HepG2 (cell line): ENCODE data around the gene THRA. TPM values are rescaled to one million over a fixed set of nuclear protein-coding genes. Genes with fewer than 3 reads are reported as not detected.

Source experiments
- ATAC-seq: fragments of 200-7000 bp; cut with Tn5 transposase; 3 replicates; pipeline ENCODE4 v1.9.1; 2020; ENCODE audit warnings: mild to moderate bottlenecking, moderate library complexity
- BruUV-seq: library from RNA; stranded (reverse); fragments of 400-500 nt; replicated peaks from 2 replicates; lab custom pipeline; 2021; lab: Mats Ljungman, UMichigan
- CTCF ChIA-PET: fragments of 300-600 bp; formaldehyde crosslinking; extraction: SDS; loops from one replicate; lab custom pipeline; 2021; ENCODE audit warnings: low total read pairs, inconsistent platforms, low intra/inter-chr PET ratio; lab: Yijun Ruan, JAX
- POLR2A ChIA-PET: fragments of 350-600 bp; sonication (Branson Sonifier 250); formaldehyde crosslinking; loops from one replicate; lab custom pipeline; 2020; ENCODE audit warnings: antibody characterized with exemption, inconsistent platforms; lab: Yijun Ruan, JAX
- DNase-seq: peaks from one replicate; pipeline ENCODE4 v3.0.0-alpha.2; 2015; ENCODE audit warnings: low spot score
- FAIRE-seq: peaks from 3 replicates; lab custom pipeline; 2011; peaks lifted over from hg19 to GRCh38; lab: Jason Lieb, UNC
- H2AFZ ChIP-seq: one replicate; pipeline ENCODE4 v1.6.1; 2011; ENCODE audit warnings: low read length, inconsistent platforms
- H3K27ac ChIP-seq: fragments of 300-600 bp; 3 replicates; pipeline ENCODE4 v1.8.0; 2011; ENCODE audit warnings: mixed run types, mild to moderate bottlenecking, mixed read lengths, low read length, inconsistent platforms; ENCODE audit not compliant: insufficient read depth; ENCODE audit errors: extremely low read length
- H3K27me3 ChIP-seq, 2 experiments: fragments of 200-600 bp in 1 of 2; 2 replicates in 1 of 2; 3 replicates in 1 of 2; pipeline versions ENCODE4 v1.6.0 to v1.8.0; 2011; ENCODE audit warnings: low read length in 2 of 2, mild to moderate bottlenecking in 2 of 2, moderate library complexity in 2 of 2, inconsistent platforms in 1 of 2; ENCODE audit not compliant: insufficient read depth in 2 of 2, control insufficient read depth in 1 of 2
- H3K36me3 ChIP-seq, 2 experiments: fragments of 200-600 bp in 1 of 2; replicated peaks in 1 of 2; 2 replicates in 1 of 2; 3 replicates in 1 of 2; pipeline versions ENCODE4 v1.5.1 to v1.8.0; 2011; ENCODE audit warnings: low read length in 2 of 2, inconsistent platforms in 1 of 2; ENCODE audit not compliant: insufficient read depth in 2 of 2, control insufficient read depth in 1 of 2
- H3K4me1 ChIP-seq: 2 replicates; pipeline ENCODE4 v1.5.1; 2012; ENCODE audit warnings: low read length, inconsistent platforms; ENCODE audit not compliant: insufficient read depth
- H3K4me2 ChIP-seq: 2 replicates; pipeline ENCODE4 v1.6.0; 2011; ENCODE audit warnings: low read depth, low read length, inconsistent platforms
- H3K4me3 ChIP-seq, 3 experiments: fragments of 200-600 bp in 1 of 3; sonication (generic), shearing (Covaris generic) in 1 of 3; replicated peaks in 1 of 3; 2 replicates each; pipeline ENCODE4 v1.5.1; 2011 to 2016; ENCODE audit warnings: low read length in 3 of 3, inconsistent platforms in 2 of 3, low read depth in 2 of 3, mild to moderate bottlenecking in 2 of 3, control low read depth in 1 of 3, mixed read lengths in 1 of 3; ENCODE audit not compliant: insufficient read depth in 1 of 3
- H3K79me2 ChIP-seq: one replicate; pipeline ENCODE4 v1.6.1; 2011; ENCODE audit warnings: low read length, inconsistent platforms; ENCODE audit not compliant: insufficient read depth
- H3K9ac ChIP-seq: 2 replicates; pipeline ENCODE4 v1.6.0; 2011; ENCODE audit warnings: mild to moderate bottlenecking, low read depth, low read length, inconsistent platforms; ENCODE audit not compliant: insufficient read depth
- H3K9me3 ChIP-seq: 2 replicates; pipeline ENCODE4 v1.5.1; 2012; ENCODE audit warnings: mild to moderate bottlenecking, low read length
- H4K20me1 ChIP-seq: 2 replicates; pipeline ENCODE4 v1.6.0; 2011; ENCODE audit warnings: inconsistent platforms, mild to moderate bottlenecking, low read length, moderate library complexity; ENCODE audit not compliant: insufficient read depth
- HDAC1 ChIP-seq: sonication (generic); formaldehyde crosslinking; IDR thresholded peaks from 2 replicates; pipeline ENCODE4 v1.5.1; 2020; ENCODE audit warnings: mild to moderate bottlenecking, missing genetic modification reagents
- HMGXB3 ChIP-seq: sonication (generic); formaldehyde crosslinking; IDR thresholded peaks from 2 replicates; pipeline ENCODE4 v1.4.0; 2020; ENCODE audit warnings: missing genetic modification reagents, borderline replicate concordance
- HNF1A ChIP-seq, 2 experiments: sonication (generic) in 1 of 2; formaldehyde crosslinking in 1 of 2; IDR thresholded peaks; 2 replicates each; pipeline versions ENCODE4 v1.4.0 to v1.6.1; 2016 to 2020; ENCODE audit warnings: borderline replicate concordance in 1 of 2, low read depth in 1 of 2, mild to moderate bottlenecking in 1 of 2, missing genetic modification reagents in 1 of 2
- NCOR1 ChIP-seq: fragments of 200-600 bp; sonication (generic); IDR thresholded peaks from 2 replicates; pipeline ENCODE4 v1.7.0; 2017; ENCODE audit warnings: antibody characterized with exemption, low read length, borderline replicate concordance
- ZNF280D ChIP-seq: sonication (generic); formaldehyde crosslinking; IDR thresholded peaks from 2 replicates; pipeline ENCODE4 v1.5.1; 2020; ENCODE audit warnings: mild to moderate bottlenecking, missing genetic modification reagents
- ZNF432 ChIP-seq: sonication (generic); formaldehyde crosslinking; IDR thresholded peaks from 2 replicates; pipeline ENCODE4 v1.5.0; 2020; ENCODE audit warnings: missing genetic modification reagents, mild to moderate bottlenecking, borderline replicate concordance
- ZNF883 ChIP-seq: sonication (generic); formaldehyde crosslinking; IDR thresholded peaks from 2 replicates; pipeline ENCODE4 v1.5.1; 2020; ENCODE audit warnings: mild to moderate bottlenecking, missing genetic modification reagents; ENCODE audit errors: not compliant biosample characterization
- WGBS: methylation state at CpG from one replicate; pipeline ENCODE4 v1.1.6; 2017; ENCODE audit warnings: low lambda C conversion rate; 5-methylcytosine and 5-hydroxymethylcytosine counted together
- in situ Hi-C: cut with HindIII; loops from 2 replicates; pipeline ENCODE4 v1.10.0; 2017; ENCODE audit warnings: low pct_unique_long_range_greater_than_20kb; ENCODE audit not compliant: extremely low pct_ligation_motif_present
- intact Hi-C: fragments of 100-400 bp; cut with micrococcal nuclease; formaldehyde crosslinking; loops from one replicate; pipeline ENCODE4 v1.10.0; 2022; ENCODE audit not compliant: unreplicated experiment
- polyA plus RNA-seq, 8 experiments: library from polyadenylated mRNA; depleted of rRNA in 3 of 8; stranded (reverse) in 7 of 8; unstranded in 1 of 8; fragments of >200 nt; fragmentation: Illumina TruSeq in 4 of 8; extraction: Trizol in 4 of 8; gene quantifications; 2 replicates each; pipeline versions ENCODE4 v1.2.1 to v1.2.3, GENCODE V29; 2011 to 2016; ENCODE audit warnings: low read depth in 4 of 8, missing spikeins in 1 of 8, mixed read lengths in 1 of 8; ENCODE audit not compliant: insufficient read depth in 1 of 8
- total RNA-seq, 5 experiments: library from RNA; depleted of rRNA; stranded (reverse); fragments of >200 nt; fragmentation: Illumina TruSeq; extraction: Trizol; gene quantifications; 2 replicates each; pipeline ENCODE4 v1.2.3, GENCODE V29; 2016; ENCODE audit warnings: low read depth in 1 of 5
- TF ChIP-seq, protein P1 (sequence below): sonication (generic); formaldehyde crosslinking; IDR thresholded peaks from 2 replicates; pipeline ENCODE4 v1.8.0; 2023; ENCODE audit warnings: mild to moderate bottlenecking, missing genetic modification reagents

The THRA gene
- total and polyA plus RNA-seq, 2 of the 13 experiments (the other 11 are each of a cell fraction or from before 2014, with no cell fraction given), result 8.0 to 9.9 TPM

DNA sequence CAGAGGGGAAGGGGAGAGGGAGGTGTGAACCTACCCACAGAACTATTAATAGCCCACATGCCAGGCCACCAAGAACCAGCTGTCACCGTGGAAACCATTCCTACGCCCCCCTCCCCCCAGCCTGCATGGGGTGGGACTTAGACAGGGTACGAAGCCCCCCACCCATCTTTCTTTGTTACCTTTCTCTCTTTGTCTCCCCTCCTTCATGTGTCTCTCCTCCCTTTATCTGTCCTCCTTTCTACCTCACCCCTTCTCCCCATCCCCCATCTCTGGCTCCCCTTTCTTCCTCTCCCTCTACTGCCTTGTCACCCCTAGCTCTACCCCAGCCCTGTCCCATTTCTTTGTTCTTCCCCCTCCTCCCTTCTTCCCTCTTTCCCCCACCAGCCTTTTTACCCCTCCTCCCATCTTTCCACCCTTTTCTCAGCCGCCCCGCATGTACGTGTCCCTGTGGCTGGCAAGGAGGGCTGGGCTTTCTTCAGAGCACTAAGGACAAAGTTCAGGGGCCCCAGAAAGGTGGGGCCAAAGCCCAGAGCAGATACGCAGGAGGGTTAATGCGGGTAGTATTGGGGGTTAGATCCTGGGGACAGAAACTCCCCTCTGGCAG is 8.0 kb downstream of the THRA start:
- ChIA-PET POLR2A (interaction anchor here (1.0 to 4.2 kb wide), 5 partner anchors 8 to 52 kb away, joined by 3 to 47 read pairs (median 29); partner anchors contain the start of genes MED24, NR1D1 and THRA), CTCF (no interaction called here)
- in situ Hi-C loops (no loop called here), intact Hi-C loops (loop anchor here (1.0 kb wide), 1 partner anchor 8 kb away; no protein-coding TSS in a partner anchor)
- H3K79me2 ChIP-seq, result peaks cover 2% of the 10 kb centered on the region
- BruUV-seq, result no TSS peak
- ATAC-seq, result no peak
- peaks cover 90% of the 10 kb centered on the region for H3K4me1 ChIP-seq
- no peaks in the 10 kb centered on the region for H4K20me1 ChIP-seq
- H3K4me3 ChIP-seq, result peak overlapping the region; percentile 10 to 56 (median 42); a peak in 5 of 6 replicates
- H3K27me3 ChIP-seq, result no peaks in the 10 kb centered on the region
- peak overlapping the region; percentile 50 for H3K9ac ChIP-seq
- no peak for DNase-seq
- H3K4me2 ChIP-seq, result peak overlapping the region; percentile 80
- H3K36me3 ChIP-seq, result 0 out of 5 replicates have a peak, but pooled peaks cover 1 to 4% of the 10 kb centered on the region in 2 experiments
- H3K27ac ChIP-seq, result no peak overlapping the region
- FAIRE-seq, result no peak
- no peaks in the 10 kb centered on the region for H3K9me3 ChIP-seq
- no peak overlapping the region for H2AFZ ChIP-seq
- 25% methylated on average over 8 of the region's 8 CpGs for WGBS
- TF ChIP-seq ZNF432 (no peak), HMGXB3 (CRISPR knock-in tag) (no peak), ZNF883 (peak; percentile 2), HNF1A (IDR thresholded peaks at IDR 0.05; ENCODE audit: low read depth) (no peak), HNF1A (CRISPR knock-in tag; IDR thresholded peaks at IDR 0.05; ENCODE audit: borderline replicate concordance) (no peak), NCOR1 (peak; percentile 45; the same call in 1 of the 2 replicates), ZNF280D (CRISPR knock-in tag) (no peak), HDAC1 (CRISPR knock-in tag) (0 out of 2 replicates have a peak, but pooled peaks have one; percentile 19)
- TF ChIP-seq, protein P1, sequence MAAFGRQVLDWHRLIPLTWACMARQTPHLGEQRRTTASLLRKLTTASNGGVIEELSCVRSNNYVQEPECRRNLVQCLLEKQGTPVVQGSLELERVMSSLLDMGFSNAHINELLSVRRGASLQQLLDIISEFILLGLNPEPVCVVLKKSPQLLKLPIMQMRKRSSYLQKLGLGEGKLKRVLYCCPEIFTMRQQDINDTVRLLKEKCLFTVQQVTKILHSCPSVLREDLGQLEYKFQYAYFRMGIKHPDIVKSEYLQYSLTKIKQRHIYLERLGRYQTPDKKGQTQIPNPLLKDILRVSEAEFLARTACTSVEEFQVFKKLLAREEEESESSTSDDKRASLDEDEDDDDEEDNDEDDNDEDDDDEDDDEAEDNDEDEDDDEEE (CRISPR knock-in tag), result no peak
